ENCODE results near the gene CCDC192. TPM values are rescaled to one million over a fixed set of nuclear protein-coding genes. Genes with fewer than 3 reads are reported as not detected.

Gene CCDC192
- polyA plus RNA-seq, 3 donors, result not detected

- no peak overlapping the region for H3K4me3 Mint-ChIP-seq
- 100% methylated on average over 2 of the region's 5 CpGs for WGBS (ENCODE audit: insufficient coverage)
Measured at GRCh38 chr5:127978738-127979300, 275.6 kb downstream of the CCDC192 start.

GRCh38 chr5:127979475-127979874 is 276.3 kb downstream of the CCDC192 start:
- Histone ChIP-seq H3K79me2 (ENCODE audit: insufficient read depth, low read length) (no peaks in the 10 kb centered on the region), H3K4me1 (ENCODE audit: control insufficient read depth in 1 of 2, insufficient read depth in 2 of 2, low read length in 2 of 2) (no peaks in the 10 kb centered on the region), H2AFZ (ENCODE audit: insufficient read depth, low read depth, low read length, poor library complexity, severe bottlenecking) (no peak overlapping the region), H4K20me1 (ENCODE audit: insufficient read depth, low read length) (no peaks in the 10 kb centered on the region), H3K9me3 (replicated peaks in 1 of 2; ENCODE audit: control insufficient read depth in 1 of 2, insufficient read depth in 1 of 2, low read length in 2 of 2) (no peaks in the 10 kb centered on the region), H3K36me3 (replicated peaks in 1 of 2; ENCODE audit: control insufficient read depth in 1 of 2, insufficient read depth in 2 of 2, low read length in 2 of 2) (no peaks in the 10 kb centered on the region), H3K9ac (ENCODE audit: insufficient read depth, low read length, poor library complexity, severe bottlenecking) (no peak overlapping the region), H3K4me3 (replicated peaks in 1 of 3; ENCODE audit: low read depth in 2 of 3, low read length in 3 of 3) (no peak overlapping the region), H3K27ac (ENCODE audit: low read depth in 1 of 2, low read length in 2 of 2) (no peak overlapping the region), H3K4me2 (replicated peaks; ENCODE audit: extremely low read depth, low read length, poor library complexity, severe bottlenecking) (no peak overlapping the region), H3K27me3 (ENCODE audit: control insufficient read depth in 2 of 2, insufficient read depth in 2 of 2, low read length in 2 of 2) (no peaks in the 10 kb centered on the region)
- Mint-ChIP-seq H3K27me3 (ENCODE audit: low read depth in 3 of 3) (peaks cover 0 to 2% (median 0%) of the 10 kb centered on the region in 3 donors), H3K36me3 (no peaks in the 10 kb centered on the region), H3K27ac (no peak overlapping the region), H3K4me1 (no peaks in the 10 kb centered on the region), H3K4me3 (no peak overlapping the region), H3K9me3 (peaks cover 0 to 2% (median 0%) of the 10 kb centered on the region in 7 donors)
- DNase-seq, result no peak
- no peak for TF ChIP-seq CTCF (IDR thresholded peaks at IDR 0.05)
- intact Hi-C loops (cut with micrococcal nuclease), result no loop called here

More at GRCh38 chr5:127978738-127979300, 275.6 kb downstream of the CCDC192 start:
- Histone ChIP-seq H3K4me3 (replicated peaks in 1 of 3; ENCODE audit: low read depth in 2 of 3, low read length in 3 of 3) (no peak overlapping the region), H3K4me2 (replicated peaks; ENCODE audit: extremely low read depth, low read length, poor library complexity, severe bottlenecking) (no peak overlapping the region), H3K9me3 (replicated peaks in 1 of 2; ENCODE audit: control insufficient read depth in 1 of 2, insufficient read depth in 1 of 2, low read length in 2 of 2) (no peaks in the 10 kb centered on the region), H3K27me3 (ENCODE audit: control insufficient read depth in 2 of 2, insufficient read depth in 2 of 2, low read length in 2 of 2) (no peaks in the 10 kb centered on the region), H3K79me2 (ENCODE audit: insufficient read depth, low read length) (no peaks in the 10 kb centered on the region), H3K9ac (ENCODE audit: insufficient read depth, low read length, poor library complexity, severe bottlenecking) (no peak overlapping the region), H3K36me3 (replicated peaks in 1 of 2; ENCODE audit: control insufficient read depth in 1 of 2, insufficient read depth in 2 of 2, low read length in 2 of 2) (no peaks in the 10 kb centered on the region), H3K4me1 (ENCODE audit: control insufficient read depth in 1 of 2, insufficient read depth in 2 of 2, low read length in 2 of 2) (no peaks in the 10 kb centered on the region), H2AFZ (ENCODE audit: insufficient read depth, low read depth, low read length, poor library complexity, severe bottlenecking) (no peak overlapping the region), H4K20me1 (ENCODE audit: insufficient read depth, low read length) (no peaks in the 10 kb centered on the region), H3K27ac (ENCODE audit: low read depth in 1 of 2, low read length in 2 of 2) (no peak overlapping the region)
- DNase-seq, result no peak
- peaks cover 0 to 2% (median 0%) of the 10 kb centered on the region in 3 donors for H3K27me3 Mint-ChIP-seq (ENCODE audit: low read depth in 3 of 3)
- intact Hi-C loops (cut with micrococcal nuclease), result no loop called here
- no peaks in the 10 kb centered on the region for H3K36me3 Mint-ChIP-seq
- no peak for TF ChIP-seq CTCF (IDR thresholded peaks at IDR 0.05)
- peaks cover 0 to 2% (median 0%) of the 10 kb centered on the region in 7 donors for H3K9me3 Mint-ChIP-seq
- no peak overlapping the region for H3K27ac Mint-ChIP-seq
- H3K4me1 Mint-ChIP-seq, result no peaks in the 10 kb centered on the region
